Activated CD8-positive, alpha-beta memory T cell treated with anti-CD3 and anti-CD28 coated beads for 1 hour (primary cell): ENCODE results near the gene LTBP1.

ENCODE experiments used
- DNase-seq, 2 donors: peaks; one replicate each; pipeline ENCODE4 v3.0.0-alpha.2; 2020; ENCODE audit warnings: low read depth in 1 of 2; ENCODE audit errors: extremely low read depth in 1 of 2

LTBP1 gene

DNA sequence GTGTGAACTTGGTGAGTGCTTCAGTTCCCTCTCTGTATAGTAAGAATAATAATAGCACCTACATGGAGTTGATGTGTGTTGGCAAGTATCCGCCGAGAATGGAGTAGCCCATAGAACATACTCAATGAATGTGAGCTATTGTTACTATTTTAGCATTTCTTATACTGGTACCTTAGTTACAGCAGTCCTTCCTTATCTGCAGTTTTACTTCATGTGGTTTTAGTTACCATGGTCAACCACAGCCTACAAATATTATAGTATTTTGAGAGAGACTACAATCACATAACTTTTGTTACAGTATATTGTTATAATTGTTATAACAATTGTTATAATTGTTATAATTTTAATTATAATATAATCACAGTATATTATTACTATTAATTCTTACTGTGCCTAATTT is 377.2 kb downstream of the LTBP1 start:
- no peak for DNase-seq

DNA sequence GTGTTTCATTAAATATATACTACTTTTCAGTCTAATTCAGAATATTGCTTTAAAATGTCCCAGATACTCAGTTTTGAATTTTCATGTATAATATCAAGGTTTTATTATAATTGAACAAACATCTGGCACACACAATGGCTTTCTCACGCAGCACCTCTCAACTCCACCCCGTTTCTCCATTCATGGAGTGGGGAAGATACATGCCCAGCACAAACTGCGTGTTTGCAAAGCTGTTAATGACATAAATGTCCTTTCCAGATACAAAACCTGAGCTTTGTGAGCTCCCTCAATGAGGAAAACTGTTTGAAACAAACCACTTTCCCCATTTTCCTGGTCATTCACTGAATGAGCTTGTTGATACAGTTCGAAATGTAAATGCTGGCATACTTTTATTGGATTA is 379.3 kb downstream of the LTBP1 start:
- no peak for DNase-seq

DNA sequence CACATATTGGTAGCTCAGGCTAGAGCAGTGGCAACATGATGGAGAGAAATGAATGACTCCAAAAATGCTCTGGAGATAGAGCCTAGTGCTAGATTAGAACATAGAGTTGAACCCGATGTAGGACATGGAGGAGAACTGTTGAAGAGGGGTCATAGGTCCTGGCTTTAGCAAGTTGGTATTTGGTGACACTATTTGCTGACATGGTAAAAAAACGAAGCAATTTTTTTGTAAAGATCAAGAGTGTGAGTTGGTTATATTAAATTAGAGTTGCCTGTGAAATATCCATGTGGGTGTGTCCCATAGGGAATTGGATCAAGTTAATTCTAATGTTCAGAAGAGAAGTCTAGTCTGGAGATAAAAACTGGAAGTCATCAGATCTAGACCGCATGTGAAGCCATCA is 386.7 kb downstream of the LTBP1 start:
- DNase-seq, result no peak

DNA sequence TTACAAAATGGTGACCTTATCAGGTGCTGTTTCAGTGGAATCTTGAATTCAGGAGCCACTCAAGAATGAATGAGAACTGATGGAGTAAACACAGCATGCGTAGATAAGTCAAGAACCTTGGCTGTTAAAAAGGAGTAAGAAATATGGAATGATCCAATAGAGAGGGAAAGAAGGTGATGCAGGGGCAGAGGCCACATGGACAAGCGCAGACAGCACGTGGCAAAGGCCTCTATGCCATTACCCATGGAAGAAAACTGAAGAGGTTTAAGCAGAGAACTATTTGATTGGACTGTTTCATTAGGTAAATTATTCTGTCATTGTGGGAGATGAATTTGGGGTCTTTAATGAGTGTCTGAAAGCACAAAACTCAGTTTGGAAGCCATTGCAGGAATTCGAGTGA is 387.3 kb downstream of the LTBP1 start:
- no peak for DNase-seq

DNA sequence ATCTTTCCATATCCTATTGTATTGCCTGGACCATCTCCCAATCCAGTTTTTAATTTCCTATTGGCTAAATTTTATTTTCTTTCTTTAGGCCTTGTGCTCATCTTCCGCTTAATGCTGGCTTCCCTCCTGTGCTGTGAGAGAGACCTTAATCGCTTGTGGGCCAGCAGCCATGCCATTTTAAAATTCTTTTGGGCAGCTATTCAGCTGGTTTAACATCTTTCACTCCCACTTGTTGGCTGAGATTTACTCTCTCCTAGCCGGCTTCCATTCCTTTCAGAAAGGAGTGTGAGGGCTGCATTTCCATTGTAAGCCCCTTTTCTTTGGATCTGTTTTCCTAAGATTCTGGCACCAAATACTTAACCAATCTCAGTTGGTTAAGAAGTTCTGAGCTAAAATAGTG is 388.8 kb downstream of the LTBP1 start:
- DNase-seq, result no peak

DNA sequence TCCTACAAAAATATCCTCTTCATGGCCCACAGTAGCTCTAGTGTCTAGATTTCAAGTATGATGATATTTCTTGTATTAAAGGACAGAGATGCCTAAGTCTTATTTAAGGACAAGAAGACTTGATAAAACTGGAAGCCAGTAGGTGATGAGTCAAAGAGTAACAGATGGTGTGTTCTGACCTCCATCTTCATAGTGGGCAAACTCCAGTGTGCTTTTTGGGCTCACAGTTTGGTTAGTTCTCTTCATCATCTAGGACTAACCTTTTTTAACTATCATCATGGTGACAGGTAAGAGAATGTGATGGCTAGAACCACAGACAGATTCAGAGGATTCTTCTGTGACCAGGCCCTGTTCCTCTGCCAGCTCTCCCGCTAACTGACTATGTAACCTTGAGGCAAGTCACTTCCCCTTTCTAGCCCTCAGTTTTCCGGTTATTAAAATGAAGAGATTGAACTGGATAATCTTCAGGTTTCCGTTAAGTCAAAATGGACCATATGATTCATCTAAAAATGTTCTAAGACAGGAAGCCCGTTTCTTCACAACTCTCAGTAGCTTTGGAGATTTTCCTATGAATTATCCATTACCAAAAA is 389.4 kb downstream of the LTBP1 start:
- no peak for DNase-seq

DNA sequence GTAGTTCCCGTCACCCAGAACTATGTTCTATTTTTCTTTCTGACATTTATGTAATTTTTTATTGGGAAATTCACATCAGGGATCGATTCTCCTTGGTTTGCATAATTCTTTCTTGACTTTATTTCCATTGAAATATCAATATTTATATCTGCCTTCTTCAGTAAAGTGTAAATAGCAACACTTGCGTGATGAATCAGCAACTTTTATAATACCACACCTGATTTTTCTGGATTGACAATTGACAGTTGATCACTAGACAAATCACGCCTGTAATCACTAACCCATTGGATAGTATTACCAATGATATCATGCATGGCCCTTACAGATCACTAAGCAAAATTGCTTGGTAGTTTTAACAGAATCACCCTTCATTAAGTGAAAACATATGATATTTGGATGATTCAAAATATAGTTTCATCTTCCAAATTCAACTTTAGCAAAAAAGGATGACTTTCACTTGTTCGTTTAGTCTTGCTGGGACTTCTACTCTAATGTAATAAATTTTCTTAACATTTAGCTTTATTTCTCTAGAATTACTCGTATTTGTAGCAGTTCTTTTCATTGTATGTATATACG is 390.7 kb downstream of the LTBP1 start:
- no peak for DNase-seq

DNA sequence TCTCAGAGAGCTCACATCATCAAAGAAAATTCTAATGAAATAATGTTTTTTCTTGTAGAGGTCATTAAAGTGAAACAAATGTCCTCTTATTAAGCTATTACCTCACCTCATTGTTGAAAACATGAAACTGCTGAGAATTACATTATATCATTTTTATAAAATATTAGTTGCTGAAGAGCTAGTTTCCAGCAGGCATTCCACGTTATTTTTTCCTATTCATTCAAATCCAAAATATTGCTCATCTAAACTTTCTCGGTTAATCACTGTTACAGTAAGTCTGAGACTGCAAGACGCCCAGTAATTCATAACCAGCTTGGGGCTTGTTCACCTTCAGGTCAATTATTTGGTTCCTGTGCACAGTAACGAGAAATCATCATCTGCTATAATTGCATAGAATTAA is 391.2 kb downstream of the LTBP1 start:
- DNase-seq, result no peak

DNA sequence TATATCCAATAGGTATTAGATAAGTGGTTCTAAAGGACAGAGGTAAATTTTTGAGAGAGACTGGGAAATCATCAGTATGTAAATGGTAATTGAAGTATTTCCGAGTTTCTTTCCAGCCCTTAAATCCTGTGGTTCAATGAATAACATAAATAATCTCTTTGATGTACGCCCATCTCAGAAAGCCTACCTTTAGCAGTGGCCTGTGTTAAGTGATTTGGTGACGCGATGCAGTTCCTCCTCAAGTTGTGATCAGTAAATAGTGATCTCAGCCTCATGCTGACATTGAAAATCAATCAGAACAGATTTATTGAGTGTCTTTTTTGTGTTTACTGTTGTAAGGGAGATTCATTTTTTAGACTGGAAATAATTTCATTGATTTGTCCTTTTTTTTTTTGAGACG is 392.5 kb downstream of the LTBP1 start:
- DNase-seq, result no peak

DNA sequence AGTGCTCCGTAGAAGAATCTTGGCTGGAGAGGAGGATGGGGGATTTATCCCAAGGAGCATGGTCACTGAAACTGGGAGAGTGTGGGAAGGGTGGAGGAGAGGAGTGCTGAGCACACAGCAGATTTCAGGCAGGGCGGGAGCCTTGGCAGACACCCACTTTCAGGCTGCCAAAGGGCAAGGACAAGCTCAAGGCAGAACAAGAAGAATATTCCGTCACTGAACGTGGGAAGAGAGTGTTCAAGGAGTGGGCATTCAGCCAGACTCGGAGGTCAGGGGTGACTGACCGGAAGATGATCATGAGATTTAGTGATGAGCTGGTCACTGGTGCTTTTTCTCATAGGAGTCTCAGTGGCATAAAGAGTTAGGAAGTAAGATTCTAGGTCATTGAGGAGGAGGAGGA is 393.5 kb downstream of the LTBP1 start:
- DNase-seq, result no peak

DNA sequence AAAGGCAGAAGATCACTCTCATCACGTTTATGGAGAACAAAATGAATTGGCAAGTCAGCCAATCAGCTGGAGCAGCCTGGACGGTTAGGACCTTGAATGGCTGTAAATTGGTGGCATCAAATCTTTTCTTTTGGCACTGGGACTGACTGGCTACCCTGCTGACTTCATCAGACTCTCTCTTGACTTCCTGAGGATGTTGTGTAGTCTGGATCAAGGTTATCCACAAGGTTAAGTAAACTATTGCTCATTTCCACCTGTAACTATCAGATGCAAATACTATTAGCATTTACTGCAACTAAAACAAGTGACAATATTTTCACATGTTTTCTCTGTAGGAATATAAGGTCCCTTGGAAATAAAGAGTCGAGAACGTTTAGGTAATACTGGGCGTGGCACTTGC is 395.4 kb downstream of the LTBP1 start:
- DNase-seq, result no peak

DNA sequence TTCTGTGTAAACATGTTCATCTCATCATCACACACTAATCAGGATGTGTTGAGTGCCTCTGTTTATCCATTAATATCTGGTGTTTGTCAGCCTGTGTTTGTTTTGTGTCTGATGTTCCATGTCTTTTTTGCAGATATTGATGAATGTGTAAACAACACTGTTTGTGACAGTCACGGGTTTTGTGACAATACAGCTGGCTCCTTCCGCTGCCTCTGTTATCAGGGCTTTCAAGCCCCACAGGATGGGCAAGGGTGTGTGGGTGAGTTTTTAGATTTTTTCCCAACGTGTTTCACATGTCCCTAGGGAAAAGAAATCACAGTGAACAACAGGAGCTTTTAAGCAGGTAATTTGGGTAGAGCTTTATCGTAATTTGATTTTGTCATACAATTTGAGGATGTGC is 396.0 kb downstream of the LTBP1 start:
- no peak for DNase-seq

DNA sequence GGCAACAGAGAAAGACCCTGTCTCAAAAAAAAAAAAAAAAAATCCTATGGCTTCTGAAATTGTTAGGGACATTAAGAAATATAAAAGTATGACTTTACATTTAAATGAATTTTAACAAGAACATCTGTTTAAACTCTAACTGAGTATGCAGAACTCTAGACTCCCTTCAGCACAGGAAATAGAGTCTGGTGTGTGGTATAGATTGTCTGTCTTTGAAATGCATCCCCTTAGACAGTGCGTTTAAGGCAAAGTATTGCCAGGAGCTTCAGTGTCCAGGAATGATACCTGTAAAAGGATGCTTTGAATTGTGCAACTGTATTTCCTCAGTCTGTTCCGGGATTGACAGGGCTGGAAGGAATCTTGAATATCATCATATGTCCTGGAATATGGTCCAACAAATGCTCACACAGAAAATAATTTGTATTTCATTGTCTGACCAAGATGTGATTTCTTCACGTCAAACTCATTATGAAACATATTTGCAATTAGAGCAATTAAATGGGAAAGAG is 396.7 kb downstream of the LTBP1 start:
- no peak for DNase-seq

DNA sequence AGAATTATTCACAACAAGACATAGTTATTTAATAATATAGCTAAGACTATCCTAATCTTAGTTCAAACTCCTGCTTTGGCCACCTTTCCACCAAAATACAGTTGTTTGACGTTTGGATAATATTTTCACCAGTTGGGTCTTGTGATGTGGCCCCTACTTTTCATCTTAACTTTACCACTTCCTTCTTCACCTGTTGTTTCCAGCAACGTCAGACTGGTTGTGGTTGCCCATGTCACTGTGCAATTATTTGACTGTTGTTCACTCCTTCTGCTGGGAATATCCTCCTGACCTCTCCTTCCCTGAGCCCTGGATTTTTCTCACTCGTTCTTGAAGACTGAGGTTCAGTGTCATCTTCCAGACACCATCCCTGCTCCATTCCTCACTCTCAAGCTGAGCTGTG is 397.5 kb downstream of the LTBP1 start:
- DNase-seq, result no peak

DNA sequence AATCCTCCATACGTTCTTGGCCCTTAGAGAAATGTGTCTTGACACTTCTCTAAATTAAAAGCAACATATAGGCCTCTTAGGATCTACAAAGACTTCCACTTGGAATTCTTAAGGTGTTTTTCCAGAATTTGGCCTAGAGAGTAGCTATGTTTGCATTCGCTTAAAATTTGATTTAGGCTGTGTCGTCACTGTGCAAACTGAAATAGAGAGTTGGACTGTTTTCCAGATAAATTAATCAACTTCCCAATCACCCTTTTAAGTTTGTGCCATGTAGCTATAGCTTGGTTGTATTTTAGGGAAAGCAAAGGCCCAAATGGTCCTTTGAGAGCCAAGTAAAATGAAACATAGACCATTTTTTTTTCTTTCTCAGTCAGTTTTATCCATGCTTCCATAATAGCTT is 401.1 kb downstream of the LTBP1 start:
- no peak for DNase-seq

DNA sequence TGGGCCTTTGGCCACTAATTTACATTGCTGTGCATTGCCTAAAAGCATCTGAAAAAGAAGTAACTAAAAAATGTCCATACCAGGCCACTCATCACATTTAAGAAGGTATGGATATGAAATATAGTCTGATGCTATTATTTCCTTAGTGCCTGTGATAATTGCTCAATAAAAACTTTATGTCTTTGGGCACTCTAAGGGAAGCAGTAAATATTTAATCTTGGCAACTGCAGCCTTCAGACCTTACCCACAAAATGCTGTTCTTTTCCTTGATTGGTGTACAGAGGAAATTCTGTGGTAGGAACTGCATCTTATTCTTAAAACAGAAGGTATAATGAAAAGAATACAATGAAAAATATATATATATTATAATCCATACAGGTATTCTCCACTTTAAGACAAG is 403.9 kb downstream of the LTBP1 start:
- no peak for DNase-seq

DNA sequence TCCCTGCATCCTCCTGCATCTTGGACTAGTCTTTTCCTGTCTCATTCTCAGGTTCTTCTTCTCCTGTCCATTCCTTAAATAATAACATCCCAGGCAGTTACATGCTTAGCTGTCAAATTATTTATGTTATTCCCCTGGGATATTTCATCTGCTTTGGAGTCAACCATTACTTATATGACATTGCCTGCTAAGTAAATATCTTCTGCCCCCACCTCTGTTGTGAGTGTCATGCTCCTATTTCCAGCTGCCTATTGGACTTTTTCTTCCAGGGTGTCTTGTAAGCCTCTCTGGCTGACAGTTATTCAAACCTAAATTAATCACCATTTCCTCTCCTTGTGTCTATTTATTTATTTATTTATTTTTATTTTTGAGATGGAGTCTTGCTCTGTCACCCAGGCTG is 405.0 kb downstream of the LTBP1 start:
- no peak for DNase-seq

DNA sequence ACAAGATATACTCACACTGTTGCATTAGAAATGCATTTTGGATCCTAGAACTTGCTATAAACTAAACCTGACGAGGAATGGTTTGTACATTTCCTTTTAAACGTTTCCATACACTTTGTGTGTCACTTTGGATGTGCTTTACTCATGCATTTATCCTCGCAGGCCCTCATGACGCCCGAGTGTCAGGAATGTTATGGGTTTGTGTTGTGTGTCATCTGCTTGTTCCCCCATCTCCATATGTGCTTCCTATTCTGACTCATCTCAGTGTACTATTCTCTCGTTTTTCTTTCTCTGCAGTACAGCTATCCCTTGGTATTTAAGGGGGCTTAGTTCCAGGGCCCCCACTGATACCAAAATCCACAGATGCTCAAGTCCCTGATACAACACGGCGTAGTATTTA is 408.2 kb downstream of the LTBP1 start:
- DNase-seq, result no peak

DNA sequence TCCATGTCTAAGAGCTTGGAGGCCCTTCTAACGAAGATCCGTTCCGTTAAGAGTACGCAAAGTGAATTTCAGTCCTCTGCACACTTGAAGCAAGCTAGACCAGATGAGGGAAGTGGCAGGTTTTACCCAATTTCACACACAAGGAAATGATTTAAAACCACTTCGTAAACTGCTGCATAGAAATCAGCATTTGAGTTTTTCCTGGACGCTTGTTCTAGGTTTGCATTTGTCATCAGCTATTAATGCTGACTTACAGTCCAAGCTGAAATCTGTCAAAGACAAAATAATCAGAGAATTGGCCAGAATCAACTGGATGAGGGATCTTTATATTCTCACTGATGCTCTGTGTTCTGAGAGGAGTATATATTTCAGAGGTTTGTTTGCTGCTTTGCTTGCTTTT is 412.1 kb downstream of the LTBP1 start:
- no peak for DNase-seq

DNA sequence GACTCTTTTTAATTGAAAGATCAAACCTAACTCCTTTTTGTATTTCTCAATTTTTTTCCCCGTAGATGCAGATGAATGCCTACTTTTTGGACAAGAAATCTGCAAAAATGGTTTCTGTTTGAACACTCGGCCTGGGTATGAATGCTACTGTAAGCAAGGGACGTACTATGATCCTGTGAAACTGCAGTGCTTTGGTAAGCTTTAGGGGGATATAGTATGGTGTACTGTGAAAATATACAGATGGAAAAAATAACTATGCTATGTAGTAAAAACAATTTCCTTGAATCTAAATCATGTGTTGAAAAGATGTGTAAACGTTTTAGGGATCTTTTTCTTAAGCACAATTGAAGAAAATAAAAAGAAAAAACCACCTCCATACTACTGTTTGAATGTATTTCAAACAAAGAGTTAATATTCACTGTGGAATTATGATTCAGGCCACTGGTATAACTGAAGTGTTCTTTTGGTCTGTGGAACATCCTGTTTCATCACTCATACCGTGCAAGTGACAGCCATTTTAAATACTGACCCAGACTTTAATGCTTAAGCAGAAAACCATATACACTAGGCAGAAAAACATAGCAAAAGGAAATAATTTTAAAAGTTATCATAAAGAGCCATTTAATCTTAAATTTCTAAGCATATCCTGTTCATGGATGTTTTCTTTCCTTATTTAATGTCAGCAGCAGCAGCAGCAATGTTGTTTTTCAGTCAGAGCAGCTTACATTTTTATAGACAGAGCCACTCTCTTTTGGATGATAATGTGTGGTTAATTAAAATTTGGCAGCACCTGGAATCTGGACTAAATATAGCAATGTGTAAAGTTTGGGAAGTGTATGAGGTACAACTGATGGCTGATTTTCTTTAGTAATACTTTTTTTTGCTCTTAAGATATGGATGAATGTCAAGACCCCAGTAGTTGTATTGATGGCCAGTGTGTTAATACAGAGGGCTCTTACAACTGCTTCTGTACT is 416.9 kb downstream of the LTBP1 start:
- DNase-seq, result no peak

DNA sequence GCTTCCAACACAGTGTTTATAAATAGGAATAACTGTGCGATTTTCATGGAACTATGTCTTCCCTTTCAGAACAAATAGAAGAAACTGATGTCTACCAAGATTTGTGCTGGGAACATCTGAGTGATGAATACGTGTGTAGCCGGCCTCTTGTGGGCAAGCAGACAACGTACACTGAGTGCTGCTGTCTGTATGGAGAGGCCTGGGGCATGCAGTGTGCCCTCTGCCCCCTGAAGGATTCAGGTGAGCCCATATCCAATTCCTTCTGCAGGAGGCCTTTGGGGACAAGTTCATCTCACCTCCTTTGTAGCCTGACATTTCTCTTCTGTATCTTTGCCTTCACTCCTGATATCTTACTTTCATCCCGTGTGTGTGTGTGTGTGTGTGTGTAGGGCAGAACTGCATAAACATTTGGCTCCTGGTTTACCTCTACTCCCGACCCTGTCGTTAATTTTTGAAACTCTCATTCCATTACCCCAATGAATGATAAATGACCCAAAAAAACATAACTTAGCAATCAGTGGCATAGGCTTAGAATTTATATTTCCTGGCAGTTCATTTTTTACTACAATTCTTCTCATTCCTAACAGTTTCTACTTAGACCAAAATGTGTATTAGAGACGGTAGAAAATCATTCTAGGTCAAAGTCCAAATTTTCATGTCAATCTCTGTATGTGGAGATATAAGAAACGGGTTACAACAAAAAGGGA is 418.7 kb downstream of the LTBP1 start:
- no peak for DNase-seq
